Rectal smooth muscle tissue (tissue), 1 donor: Measurements from ENCODE around the gene FNIP2.
"Not testable (repeated sequence)": the region's sequence is repeated elsewhere in the genome, so short reads cannot be mapped to it uniquely, and the experiment has no call there.

ENCODE experiments used
- H3K27ac ChIP-seq: one replicate; pipeline ENCODE4 v1.7.0; 2013; ENCODE audit warnings: low read depth, low read length, inconsistent platforms
- H3K27me3 ChIP-seq: one replicate; pipeline ENCODE4 v1.7.0; 2013; ENCODE audit warnings: low read length; ENCODE audit not compliant: control insufficient read depth, insufficient read depth
- H3K36me3 ChIP-seq: one replicate; pipeline ENCODE4 v1.7.0; 2013; ENCODE audit warnings: low read length; ENCODE audit not compliant: control insufficient read depth, insufficient read depth
- H3K4me1 ChIP-seq: one replicate; pipeline ENCODE4 v1.7.0; 2013; ENCODE audit warnings: low read length; ENCODE audit not compliant: control insufficient read depth, insufficient read depth
- H3K4me3 ChIP-seq: one replicate; pipeline ENCODE4 v1.7.0; 2013; ENCODE audit warnings: low read length
- H3K9ac ChIP-seq: one replicate; pipeline ENCODE4 v1.7.0; 2013; ENCODE audit warnings: low read length

FNIP2 gene

DNA sequence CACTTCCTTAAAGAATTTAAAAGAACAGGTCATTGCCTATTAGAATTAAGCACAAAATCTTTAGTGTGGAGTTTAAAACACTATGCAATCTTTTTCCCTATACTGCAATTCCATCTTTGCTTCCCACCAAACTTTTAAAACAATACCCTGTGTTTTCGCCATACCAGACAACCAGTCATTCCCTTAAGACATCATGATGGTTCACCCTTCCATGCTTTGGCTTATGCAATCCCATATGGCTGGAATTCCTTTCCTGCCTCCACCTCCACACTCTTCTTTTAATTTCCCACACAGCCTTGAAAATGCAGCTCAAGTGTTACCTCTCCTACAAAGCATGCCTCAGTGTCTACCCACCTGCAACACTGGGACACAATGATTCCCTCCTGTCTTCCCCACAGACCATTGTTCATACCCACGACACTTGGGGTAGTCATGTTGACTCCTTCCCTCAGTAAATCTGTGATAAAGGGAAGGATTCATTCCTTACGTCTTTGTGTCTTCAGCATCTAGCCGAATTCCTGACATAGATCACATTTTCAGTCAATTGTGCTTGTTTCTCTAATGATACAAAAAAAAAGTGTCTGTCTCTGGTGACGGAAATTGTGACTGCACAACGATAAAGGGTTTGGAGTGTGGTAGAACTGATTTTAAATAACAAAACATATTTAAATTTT, 166.3 kb downstream of the FNIP2 start:
- no peaks in the 10 kb centered on the region for H3K27me3 ChIP-seq
- no peaks in the 10 kb centered on the region for H3K36me3 ChIP-seq
- no peak overlapping the region for H3K4me3 ChIP-seq
- no peak overlapping the region for H3K27ac ChIP-seq
- no peaks in the 10 kb centered on the region for H3K4me1 ChIP-seq
- H3K9ac ChIP-seq = no peak overlapping the region

DNA sequence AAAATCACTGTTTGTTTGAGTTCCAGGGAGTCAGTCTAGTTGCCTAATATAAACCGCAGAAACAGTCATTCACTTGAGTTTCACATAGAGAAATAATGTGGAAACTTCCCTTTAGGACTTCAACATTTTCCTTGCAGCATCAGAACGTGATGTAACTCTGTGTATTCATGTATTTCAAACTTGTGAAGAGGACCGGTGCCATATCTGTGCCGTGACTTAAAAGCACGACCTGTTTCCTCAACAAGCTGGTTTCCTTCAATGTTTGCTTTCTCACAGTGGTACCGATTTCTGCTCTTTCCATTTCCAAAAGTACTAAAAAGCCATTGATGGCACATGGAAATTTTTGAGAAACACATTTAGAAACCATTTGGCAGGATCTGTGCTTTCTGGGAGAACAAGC, 167.4 kb downstream of the FNIP2 start:
- H3K27me3 ChIP-seq = no peaks in the 10 kb centered on the region
- no peak overlapping the region for H3K27ac ChIP-seq
- H3K36me3 ChIP-seq = no peaks in the 10 kb centered on the region
- no peak overlapping the region for H3K4me3 ChIP-seq
- no peak overlapping the region for H3K9ac ChIP-seq
- no peaks in the 10 kb centered on the region for H3K4me1 ChIP-seq

DNA sequence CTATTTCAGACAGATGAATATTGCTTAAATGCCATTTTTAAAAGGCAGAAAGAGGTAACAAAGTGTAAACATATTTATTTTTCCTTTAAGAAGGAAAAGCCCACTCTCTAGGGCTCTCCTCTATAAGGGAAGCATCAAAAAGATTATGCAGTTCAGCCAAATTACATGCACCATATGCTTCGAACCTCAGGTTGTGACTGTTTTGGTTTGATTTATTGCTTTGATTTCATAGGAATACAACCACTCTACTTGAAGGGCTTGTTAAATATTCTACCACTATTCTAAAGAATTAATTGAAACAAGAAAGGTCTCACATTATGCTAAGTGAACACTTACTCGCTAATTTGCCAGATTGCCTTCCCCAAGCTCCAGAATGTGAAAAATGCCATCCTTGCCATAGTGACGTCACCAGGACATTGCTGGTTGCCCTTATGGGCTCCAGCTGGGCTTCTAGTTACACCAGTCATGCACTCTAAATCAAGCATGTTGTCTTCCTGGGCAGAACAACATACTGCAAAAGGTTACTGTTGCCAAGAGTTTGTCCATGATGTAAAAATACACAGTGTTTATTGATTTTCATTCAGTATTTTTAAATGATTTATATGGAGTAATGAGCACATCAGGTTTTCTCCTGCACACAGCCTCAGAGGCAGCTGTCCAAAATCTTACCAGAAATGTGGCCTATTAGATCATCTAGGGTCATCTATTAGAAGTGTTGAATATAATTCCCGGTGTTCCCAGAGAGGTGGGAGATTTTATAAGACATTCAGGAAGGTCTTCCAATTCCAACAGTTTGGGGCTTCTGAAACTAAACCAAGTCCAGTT, 169.6 kb downstream of the FNIP2 start:
- Histone ChIP-seq H3K4me1 (no peaks in the 10 kb centered on the region), H3K27ac (no peak overlapping the region), H3K36me3 (no peaks in the 10 kb centered on the region), H3K27me3 (no peaks in the 10 kb centered on the region), H3K4me3 (no peak overlapping the region), H3K9ac (no peak overlapping the region)

DNA sequence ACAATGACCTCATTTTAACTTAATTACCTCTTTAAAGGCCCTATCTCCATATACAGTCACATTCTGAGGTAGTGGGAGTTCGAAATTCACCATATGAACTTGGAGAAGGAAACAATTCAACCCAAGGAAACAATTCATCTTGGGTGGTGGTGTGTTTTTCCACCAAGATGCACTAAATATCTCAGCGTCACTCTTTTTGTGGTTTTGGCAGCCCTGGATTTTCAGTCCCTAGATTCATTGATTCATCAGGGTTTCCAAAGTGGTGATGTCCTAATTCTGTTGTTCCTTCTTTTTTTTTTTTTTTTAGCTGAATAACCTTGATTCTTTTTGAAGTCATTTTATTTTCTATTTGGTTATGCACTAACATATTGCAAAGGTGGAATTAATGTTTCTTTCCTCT, 171.4 kb downstream of the FNIP2 start:
- H3K4me1 ChIP-seq = no peaks in the 10 kb centered on the region
- H3K36me3 ChIP-seq = no peaks in the 10 kb centered on the region
- H3K27me3 ChIP-seq = no peaks in the 10 kb centered on the region
- H3K4me3 ChIP-seq = no peak overlapping the region
- no peak overlapping the region for H3K9ac ChIP-seq
- no peak overlapping the region for H3K27ac ChIP-seq

DNA sequence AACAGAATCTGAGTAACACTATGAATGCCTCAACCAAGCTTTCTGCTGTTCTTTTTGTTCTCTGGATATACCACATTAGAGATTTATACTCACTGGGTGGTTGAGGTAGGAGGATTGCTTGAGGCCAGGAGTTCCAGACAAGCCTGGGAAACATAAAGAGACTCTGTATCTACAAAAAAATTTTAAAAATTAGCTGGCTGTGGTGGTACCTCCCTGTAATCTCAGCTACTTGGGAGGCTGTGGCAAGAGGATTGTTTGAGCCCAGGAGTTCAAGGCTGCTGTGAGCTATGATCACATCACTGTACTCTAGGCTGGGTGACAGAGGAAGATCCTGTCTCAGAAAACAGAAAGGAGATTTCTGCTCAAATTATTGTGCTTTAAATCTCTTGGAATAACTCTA, 172.5 kb downstream of the FNIP2 start:
- no peak overlapping the region for H3K4me3 ChIP-seq
- no peaks in the 10 kb centered on the region for H3K4me1 ChIP-seq
- no peaks in the 10 kb centered on the region for H3K36me3 ChIP-seq
- no peaks in the 10 kb centered on the region for H3K27me3 ChIP-seq
- no peak overlapping the region for H3K9ac ChIP-seq
- no peak overlapping the region for H3K27ac ChIP-seq

DNA sequence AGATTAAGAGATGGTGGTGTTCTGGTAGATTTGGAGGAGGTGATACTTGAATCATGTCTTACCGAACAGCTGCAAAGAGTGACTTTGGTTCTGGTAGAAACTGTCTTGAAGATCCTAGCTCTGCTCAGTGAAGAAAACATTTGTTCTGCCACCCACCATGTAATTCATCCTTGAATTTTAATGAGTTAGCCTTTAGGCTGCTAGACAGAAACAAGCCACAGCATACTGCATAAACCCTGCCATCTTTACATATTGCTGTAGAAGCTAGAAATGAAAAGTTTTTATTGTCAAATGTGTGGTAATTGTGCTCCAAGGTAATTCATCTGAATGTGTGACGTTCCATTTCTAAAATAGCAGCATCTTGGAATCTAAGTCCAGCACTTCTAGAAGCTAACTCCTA, 173.1 kb downstream of the FNIP2 start:
- H3K27ac ChIP-seq = no peak overlapping the region
- H3K9ac ChIP-seq = no peak overlapping the region
- H3K36me3 ChIP-seq = no peaks in the 10 kb centered on the region
- no peaks in the 10 kb centered on the region for H3K27me3 ChIP-seq
- H3K4me1 ChIP-seq = no peaks in the 10 kb centered on the region
- H3K4me3 ChIP-seq = no peak overlapping the region

DNA sequence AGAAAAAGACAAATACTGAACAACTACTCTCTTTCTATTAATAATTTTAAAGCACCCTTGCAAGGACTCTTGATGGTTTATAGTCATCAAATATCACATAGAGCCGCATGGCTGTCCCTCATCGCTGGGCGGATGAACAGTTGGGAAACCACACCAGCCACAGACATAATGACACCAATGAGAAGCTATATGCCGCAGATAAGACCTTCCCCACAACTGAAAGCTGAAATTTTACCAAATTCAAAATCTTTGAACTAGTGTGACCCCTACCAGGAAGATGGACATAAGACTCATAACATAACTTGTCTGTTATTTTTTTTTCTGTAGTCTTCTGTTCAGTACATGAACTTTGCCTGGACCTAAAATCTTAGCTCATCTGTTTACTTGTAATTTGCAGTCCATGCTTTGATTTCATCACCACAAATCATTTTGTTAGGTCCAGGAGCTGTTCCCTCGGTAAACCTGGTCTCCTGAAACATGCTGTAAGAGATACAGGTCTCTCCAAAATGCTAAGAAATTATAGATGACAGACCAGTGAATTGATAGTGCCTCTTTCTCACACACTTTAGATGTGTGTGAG, 176.8 kb downstream of the FNIP2 start:
- Histone ChIP-seq H3K4me3 (no peak overlapping the region), H3K27ac (no peak overlapping the region), H3K36me3 (no peaks in the 10 kb centered on the region), H3K27me3 (no peaks in the 10 kb centered on the region), H3K4me1 (no peaks in the 10 kb centered on the region), H3K9ac (no peak overlapping the region)

DNA sequence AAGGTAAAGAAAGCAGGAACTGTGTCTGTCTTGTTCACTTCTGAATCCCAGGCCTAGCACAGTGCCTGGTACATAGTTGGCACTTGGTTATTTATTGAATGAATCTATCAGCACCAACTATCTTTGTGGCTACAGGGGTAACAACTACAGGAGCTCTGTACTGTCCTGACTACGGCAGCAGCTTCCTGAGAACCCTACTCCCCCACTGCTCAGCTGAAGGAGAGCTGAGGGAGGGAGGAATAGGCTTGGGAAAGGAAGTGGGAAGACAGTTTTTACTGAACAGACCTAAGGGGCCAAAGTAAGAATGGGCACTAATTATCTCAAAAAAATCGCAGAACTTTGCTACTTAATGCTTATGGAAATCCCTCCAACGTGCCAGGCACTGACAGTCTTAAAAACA, 178.0 kb downstream of the FNIP2 start:
- H3K9ac ChIP-seq = no peak overlapping the region
- H3K27me3 ChIP-seq = no peaks in the 10 kb centered on the region
- no peak overlapping the region for H3K27ac ChIP-seq
- H3K4me3 ChIP-seq = no peak overlapping the region
- H3K36me3 ChIP-seq = no peaks in the 10 kb centered on the region
- no peaks in the 10 kb centered on the region for H3K4me1 ChIP-seq

DNA sequence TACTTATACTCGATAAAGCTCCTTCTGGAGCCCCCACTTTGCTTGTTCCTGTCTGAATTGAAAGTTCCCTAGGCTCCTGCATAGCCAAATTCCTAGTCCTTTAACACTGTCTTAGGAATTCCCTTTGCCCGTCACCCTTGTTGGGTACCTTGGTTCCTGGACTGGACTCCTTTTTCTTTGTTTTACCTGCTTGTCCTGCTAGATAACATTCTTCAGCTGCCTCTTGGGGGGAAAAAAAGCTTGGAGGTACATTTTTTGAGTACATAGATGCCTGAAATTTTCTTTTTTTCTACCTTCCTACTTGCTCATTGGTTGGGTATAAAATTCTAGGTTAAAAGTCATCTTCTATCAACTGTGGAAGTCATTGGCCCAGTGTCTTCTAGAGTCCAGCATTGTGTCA, 179.2 kb downstream of the FNIP2 start:
- no peaks in the 10 kb centered on the region for H3K36me3 ChIP-seq
- no peak overlapping the region for H3K27ac ChIP-seq
- H3K4me1 ChIP-seq = no peaks in the 10 kb centered on the region
- H3K4me3 ChIP-seq = no peak overlapping the region
- H3K9ac ChIP-seq = no peak overlapping the region
- H3K27me3 ChIP-seq = no peaks in the 10 kb centered on the region

DNA sequence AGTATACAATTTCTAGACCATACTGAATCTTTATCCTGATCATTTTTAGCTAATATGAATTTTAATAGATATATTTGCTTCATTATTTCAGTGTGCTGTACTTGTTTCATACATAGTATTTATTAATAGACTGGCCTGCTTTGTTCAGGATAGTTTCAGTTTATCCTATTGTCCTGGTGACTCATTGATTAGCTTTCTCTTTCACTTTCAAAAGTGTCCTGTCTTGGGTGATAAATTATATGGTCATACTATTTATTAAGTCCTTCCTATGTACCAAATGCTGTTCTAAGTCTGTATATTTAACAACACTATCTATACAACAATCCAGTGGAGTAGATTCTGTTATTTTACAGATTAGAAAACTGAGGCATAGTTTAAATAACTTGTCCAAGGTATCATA, 180.3 kb downstream of the FNIP2 start:
- no peaks in the 10 kb centered on the region for H3K27me3 ChIP-seq
- H3K9ac ChIP-seq = no peak overlapping the region
- no peaks in the 10 kb centered on the region for H3K36me3 ChIP-seq
- H3K27ac ChIP-seq = no peak overlapping the region
- H3K4me1 ChIP-seq = no peaks in the 10 kb centered on the region
- H3K4me3 ChIP-seq = no peak overlapping the region

DNA sequence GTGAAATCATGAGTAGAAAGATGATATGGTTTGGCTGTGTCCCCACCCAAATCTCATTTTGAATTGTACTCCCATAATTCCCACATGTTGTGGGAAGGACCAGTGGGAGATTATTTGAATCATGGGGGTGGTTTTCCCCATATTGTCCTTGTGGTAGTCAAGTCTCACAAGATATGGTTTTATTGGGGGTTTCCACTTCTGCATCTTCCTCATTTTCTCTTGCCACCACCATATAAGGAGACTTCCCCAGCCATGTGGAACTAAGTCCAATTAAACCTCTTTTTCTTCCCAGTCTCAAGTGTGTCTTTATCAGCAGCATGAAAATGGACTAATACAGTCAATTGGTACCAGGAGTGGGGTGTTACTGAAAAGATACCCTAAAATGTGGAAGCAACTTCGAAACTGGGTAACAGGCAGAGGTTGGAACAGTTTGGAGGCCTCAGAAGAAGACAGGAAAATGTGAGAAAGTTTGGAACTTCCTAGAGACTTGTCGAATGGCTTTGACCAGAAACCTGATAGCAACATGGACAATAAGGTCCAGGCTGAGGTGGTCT, 183.5 kb downstream of the FNIP2 start:
- not testable (repeated sequence) for H3K4me3 ChIP-seq, H3K27me3 ChIP-seq, H3K27ac ChIP-seq, H3K4me1 ChIP-seq, H3K36me3 ChIP-seq, H3K9ac ChIP-seq

DNA sequence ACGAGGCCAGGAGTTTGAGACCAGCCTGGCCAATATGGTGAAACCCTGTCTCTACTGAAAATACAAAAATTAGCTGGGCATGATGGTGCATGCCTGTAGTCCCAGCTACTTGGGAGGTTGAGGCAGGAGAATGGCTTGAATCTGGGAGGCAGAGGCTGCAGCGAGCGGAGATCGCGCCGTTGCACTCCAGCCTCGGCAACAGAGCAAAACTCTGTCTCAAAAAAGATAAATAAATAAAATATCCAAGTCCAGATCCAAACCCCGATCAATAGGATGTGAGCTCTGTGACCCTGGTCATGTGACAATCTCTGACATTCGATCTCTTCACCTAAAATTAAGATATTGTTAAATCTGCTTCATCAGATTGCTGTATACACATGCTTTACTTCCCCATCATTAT, 187.5 kb downstream of the FNIP2 start:
- H3K4me3 ChIP-seq, H3K36me3 ChIP-seq, H3K27ac ChIP-seq, H3K4me1 ChIP-seq, H3K27me3 ChIP-seq, H3K9ac ChIP-seq: not testable (repeated sequence)
